Measurements from ENCODE around the gene GUCA1A.

Gene GUCA1A

DNA sequence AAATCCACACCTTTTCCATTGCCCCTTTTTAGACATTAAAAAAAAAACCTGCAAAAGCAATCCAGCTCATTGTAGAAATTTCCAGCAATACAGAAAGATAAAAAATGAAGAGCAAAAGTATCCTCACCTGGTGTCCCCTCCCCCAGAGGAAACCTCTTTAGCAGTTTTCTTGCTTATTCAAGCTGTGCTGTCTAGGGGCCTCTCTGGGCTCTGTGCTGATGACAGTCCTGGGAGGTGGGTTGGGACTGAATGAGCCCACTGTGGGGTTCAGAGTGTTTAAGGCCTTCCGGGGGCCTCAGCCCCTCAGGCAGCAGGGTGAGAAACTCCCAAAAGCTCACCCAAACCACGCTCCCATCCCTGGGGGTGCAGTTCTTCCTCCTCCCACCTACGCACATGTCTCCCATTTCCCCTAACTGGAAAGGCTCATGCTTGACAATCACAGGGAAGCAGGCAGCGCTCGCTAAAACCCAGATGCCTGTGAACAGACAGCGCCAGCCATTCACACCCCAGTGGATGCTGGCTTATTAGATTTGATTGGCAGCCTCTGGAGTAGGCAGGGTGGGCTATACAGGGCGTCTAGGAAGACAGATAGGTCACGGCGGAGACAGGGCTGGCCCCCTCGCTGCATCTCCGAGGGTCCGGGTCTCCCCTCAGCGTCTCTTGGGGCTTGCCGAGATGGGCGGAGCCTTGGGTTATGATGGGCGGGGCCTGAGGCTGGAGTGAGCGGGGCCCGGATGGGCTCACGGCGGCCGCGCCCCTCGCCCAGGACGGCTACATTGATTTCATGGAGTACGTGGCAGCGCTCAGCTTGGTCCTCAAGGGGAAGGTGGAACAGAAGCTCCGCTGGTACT is 4.6 kb downstream of the GUCA1A start:
- intact Hi-C loops (cut with DNase I; ENCODE audit: low total_unique reads), result no loop called here
- Histone ChIP-seq H3K4me1 (no peaks in the 10 kb centered on the region), H3K27ac (no peak overlapping the region), H3K27me3 (peaks cover 0 to 17% of the 10 kb centered on the region in 2 donors), H3K4me3 (no peak overlapping the region), H3K9me3 (no peaks in the 10 kb centered on the region), H3K36me3 (no peaks in the 10 kb centered on the region)
- no peak for TF ChIP-seq CTCF (IDR thresholded peaks at IDR 0.05)
- no peak for DNase-seq

DNA sequence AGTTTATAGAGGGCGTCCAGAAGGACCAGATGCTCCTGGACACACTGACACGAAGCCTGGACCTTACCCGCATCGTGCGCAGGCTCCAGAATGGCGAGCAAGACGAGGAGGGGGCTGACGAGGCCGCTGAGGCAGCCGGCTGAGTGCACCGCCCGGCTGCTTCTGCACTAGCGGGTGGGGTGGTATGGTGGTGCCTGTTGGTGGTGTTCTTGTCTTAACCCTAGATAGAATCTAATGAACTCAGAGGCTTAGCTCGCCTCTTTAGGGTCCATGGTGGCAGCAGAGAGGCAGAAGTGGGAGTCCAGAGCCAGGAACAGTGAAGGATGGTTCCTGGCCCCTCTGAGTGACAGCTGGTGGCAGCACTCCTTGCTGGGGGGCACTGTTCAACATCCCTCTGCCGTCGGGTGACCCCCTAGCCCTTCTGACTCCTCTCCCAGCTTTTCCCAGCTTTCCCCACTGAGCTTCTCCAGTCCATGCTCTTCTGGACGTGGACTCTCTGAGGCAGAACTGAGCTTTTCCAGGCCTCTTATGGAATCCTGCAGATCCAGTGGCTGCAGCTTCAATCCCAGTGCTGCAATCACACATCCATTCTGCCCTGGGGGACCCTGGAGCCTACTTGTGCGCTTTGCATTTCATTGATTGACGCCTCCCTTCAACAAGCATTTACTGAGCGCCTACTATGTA is 6.2 kb downstream of the GUCA1A start:
- DNase-seq, result no peak
- TF ChIP-seq CTCF (IDR thresholded peaks at IDR 0.05), result no peak
- Histone ChIP-seq H3K36me3 (no peaks in the 10 kb centered on the region), H3K27ac (no peak overlapping the region), H3K9me3 (no peaks in the 10 kb centered on the region), H3K4me3 (no peak overlapping the region), H3K4me1 (no peaks in the 10 kb centered on the region), H3K27me3 (peaks cover 0 to 17% of the 10 kb centered on the region in 2 donors)
- intact Hi-C loops (cut with DNase I; ENCODE audit: low total_unique reads), result no loop called here

- Histone ChIP-seq H3K4me3 (no peak overlapping the region), H3K9me3 (no peaks in the 10 kb centered on the region), H3K27ac (no peak overlapping the region), H3K4me1 (no peaks in the 10 kb centered on the region), H3K36me3 (peaks cover 0 to 4% (median 0%) of the 10 kb centered on the region in 3 donors), H3K27me3 (peaks cover 0 to 17% of the 10 kb centered on the region in 2 donors)
- intact Hi-C loops (cut with DNase I; ENCODE audit: low total_unique reads), result no loop called here
- TF ChIP-seq CTCF (IDR thresholded peaks at IDR 0.05), result no peak
- DNase-seq, result no peak
These were observed 6.8 kb downstream of the GUCA1A start for GRCh38 chr6:42179945-42180313.

GRCh38 chr6:42182101-42182500 is 8.9 kb downstream of the GUCA1A start:
- Histone ChIP-seq H3K36me3 (peaks cover 0 to 15% (median 0%) of the 10 kb centered on the region in 3 donors), H3K4me1 (no peaks in the 10 kb centered on the region), H3K27ac (no peak overlapping the region), H3K27me3 (peaks cover 0 to 17% of the 10 kb centered on the region in 2 donors), H3K4me3 (no peak overlapping the region), H3K9me3 (no peaks in the 10 kb centered on the region)
- no peak for TF ChIP-seq CTCF (IDR thresholded peaks at IDR 0.05)
- intact Hi-C loops (cut with DNase I; ENCODE audit: low total_unique reads), result no loop called here
- DNase-seq, result no peak

- Histone ChIP-seq H3K27me3 (no peaks in the 10 kb centered on the region), H3K36me3 (peaks cover 0 to 19% (median 0%) of the 10 kb centered on the region in 3 donors), H3K4me3 (no peak overlapping the region), H3K9me3 (no peaks in the 10 kb centered on the region), H3K27ac (no peak overlapping the region), H3K4me1 (no peaks in the 10 kb centered on the region)
- intact Hi-C loops (cut with DNase I; ENCODE audit: low total_unique reads), result no loop called here
- DNase-seq, result no peak
- no peak for TF ChIP-seq CTCF (IDR thresholded peaks at IDR 0.05)
These were observed 11.3 kb downstream of the GUCA1A start for GRCh38 chr6:42184475-42184874.
